GM12864 (cell line): ENCODE measurements around the gene ANKRD13C.

ENCODE experiments used
- DNase-seq: peaks from one replicate; pipeline ENCODE4 v3.0.0-alpha.2; 2011; ENCODE audit warnings: low read depth
- H3K4me3 ChIP-seq: 2 replicates; pipeline ENCODE4 v1.5.1; 2011; ENCODE audit warnings: mild to moderate bottlenecking, low read depth, low read length, control low read depth
- CTCF ChIP-seq: IDR thresholded peaks from 2 replicates; pipeline ENCODE4 v1.5.1; 2011; ENCODE audit warnings: low read depth, mild to moderate bottlenecking, moderate library complexity, low read length, control low read depth, inconsistent platforms; ENCODE audit errors: missing control alignments

Gene ANKRD13C

GRCh38 chr1:70231475-70231874 lies 123.0 kb downstream of the ANKRD13C start:
- no peak for DNase-seq
- H3K4me3 ChIP-seq: no peak overlapping the region
- TF ChIP-seq CTCF: no peak

GRCh38 chr1:70228670-70229069 lies 125.9 kb downstream of the ANKRD13C start:
- TF ChIP-seq CTCF: no peak
- DNase-seq: no peak
- H3K4me3 ChIP-seq: no peak overlapping the region

GRCh38 chr1:70227439-70227838 lies 127.1 kb downstream of the ANKRD13C start:
- DNase-seq: no peak
- TF ChIP-seq CTCF: no peak
- H3K4me3 ChIP-seq: no peak overlapping the region

DNA sequence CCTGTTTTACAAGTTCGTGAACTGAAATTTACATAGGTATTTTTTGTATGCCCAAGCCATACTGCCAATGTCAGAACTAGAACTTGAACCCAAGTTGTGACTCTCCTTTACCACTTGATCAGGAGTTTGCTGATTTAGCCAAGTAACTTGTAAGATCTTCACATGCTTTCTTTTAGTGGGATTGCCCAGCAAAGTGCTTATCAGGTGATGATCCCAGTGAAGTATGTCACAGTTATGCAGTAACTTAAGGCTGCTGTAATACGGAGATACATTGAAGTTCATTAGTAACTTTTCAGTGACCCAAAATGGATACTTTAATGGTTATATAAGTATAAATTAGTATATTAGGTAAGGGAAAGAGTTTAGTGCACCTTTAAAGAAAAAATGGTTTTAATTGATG lies 129.6 kb downstream of the ANKRD13C start:
- H3K4me3 ChIP-seq: no peak overlapping the region
- DNase-seq: no peak
- TF ChIP-seq CTCF: no peak

- peak overlapping the region; percentile 35; the same call in 1 of the 2 replicates for H3K4me3 ChIP-seq
- no peak for TF ChIP-seq CTCF
- no peak for DNase-seq
Observed at GRCh38 chr1:70222716-70223235, 131.7 kb downstream of the ANKRD13C start.

DNA sequence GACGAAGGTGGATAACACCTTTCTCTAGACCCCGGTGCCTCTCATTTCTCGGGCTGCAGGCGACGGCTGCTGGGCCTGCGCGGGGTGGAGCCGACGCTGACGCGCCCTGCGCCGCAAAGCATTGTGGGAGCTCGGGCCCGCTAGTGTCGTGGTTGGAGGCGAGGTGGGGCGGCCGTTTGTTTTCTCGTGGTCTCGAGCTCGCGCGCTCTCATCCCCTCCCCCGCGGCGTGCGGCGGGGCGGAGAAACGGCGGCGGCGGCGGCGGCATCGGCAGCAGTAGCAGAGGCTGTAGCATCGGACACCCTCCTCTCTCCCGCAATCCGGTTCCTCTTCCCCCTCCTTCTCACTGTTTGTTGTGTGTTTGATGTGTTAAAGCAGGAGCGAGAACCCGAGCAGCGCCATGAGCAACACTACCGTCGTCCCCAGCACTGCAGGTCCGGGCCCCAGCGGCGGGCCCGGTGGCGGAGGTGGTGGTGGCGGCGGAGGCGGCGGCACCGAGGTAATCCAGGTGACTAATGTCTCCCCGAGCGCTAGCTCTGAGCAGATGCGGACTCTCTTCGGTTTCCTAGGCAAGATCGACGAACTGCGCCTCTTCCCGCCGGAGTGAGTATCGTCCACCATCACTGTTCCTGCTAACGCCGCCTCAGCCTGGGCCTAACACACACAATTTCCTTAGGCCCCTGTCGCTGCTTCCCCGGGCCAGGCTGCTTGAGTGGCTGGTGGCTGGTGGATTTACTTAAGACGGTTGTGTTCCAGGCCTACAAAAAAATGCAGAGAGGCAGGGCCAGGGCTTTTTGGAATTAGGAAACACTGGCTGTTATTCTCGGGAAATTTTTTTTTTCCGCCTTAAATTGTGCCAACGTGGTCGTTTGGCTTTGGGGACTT lies 133.0 kb downstream of the ANKRD13C start, which contains the start of gene SRSF11:
Gene SRSF11, plus strand, starts transcription at position 143 of the 884 bp plus-strand sequence. Its CDS starts 257 bp downstream, at position 400.
- no peak for TF ChIP-seq CTCF
- H3K4me3 ChIP-seq: peak within 1 kb of the TSS; percentile 79
- peak; percentile 76 for DNase-seq
